ENCODE data around the gene UGT2B15.
"Not testable (repeated sequence)": the region's sequence is repeated elsewhere in the genome, so short reads cannot be mapped to it uniquely, and the experiment has no call there.

Gene UGT2B15

GRCh38 chr4:68656445-68656973, 13.9 kb downstream of the UGT2B15 start:
- DNase-seq (ENCODE audit: low read depth, low spot score) = not testable (repeated sequence)

GRCh38 chr4:68655764-68656444, 14.5 kb downstream of the UGT2B15 start:
- DNase-seq (ENCODE audit: low read depth, low spot score) = no peak

GRCh38 chr4:68654946-68655721, 15.3 kb downstream of the UGT2B15 start:
- DNase-seq (ENCODE audit: low read depth, low spot score) = no peak

GRCh38 chr4:68651932-68652331, 18.5 kb downstream of the UGT2B15 start:
- DNase-seq (ENCODE audit: low read depth, low spot score) = no peak

- peak; percentile 26 for DNase-seq (ENCODE audit: low read depth, low spot score)
Observed at GRCh38 chr4:68630371-68630770, 40.1 kb downstream of the UGT2B15 start.

- DNase-seq (ENCODE audit: low read depth, low spot score) = not testable (repeated sequence)
Observed at GRCh38 chr4:68622731-68623130, 47.7 kb downstream of the UGT2B15 start.

- DNase-seq (ENCODE audit: low read depth, low spot score) = no peak
Observed at GRCh38 chr4:68617003-68617698, 53.3 kb downstream of the UGT2B15 start.

- DNase-seq (ENCODE audit: low read depth, low spot score) = no peak
Observed at GRCh38 chr4:68615699-68616422, 54.6 kb downstream of the UGT2B15 start.

- DNase-seq (ENCODE audit: low read depth, low spot score) = no peak
Observed at GRCh38 chr4:68613752-68614151, 56.7 kb downstream of the UGT2B15 start.

GRCh38 chr4:68606240-68606639, 64.2 kb downstream of the UGT2B15 start:
- no peak for DNase-seq (ENCODE audit: low read depth, low spot score)

GRCh38 chr4:68599150-68599549, 71.3 kb downstream of the UGT2B15 start:
- DNase-seq (ENCODE audit: low read depth, low spot score) = no peak

GRCh38 chr4:68597482-68597881, 73.0 kb downstream of the UGT2B15 start:
- DNase-seq (ENCODE audit: low read depth, low spot score) = no peak
